Loucy (cell line): Measurements from ENCODE around the gene MMP20.

Source experiments
- EZH2phosphoT487 ChIP-seq: fragments of 200-600 bp; IDR thresholded peaks from 2 replicates; pipeline ENCODE4 v1.6.1; 2018; ENCODE audit warnings: antibody characterized with exemption, mild to moderate bottlenecking, moderate library complexity, borderline replicate concordance
- TF ChIP-seq, protein P1 (sequence below): fragments of 200-600 bp; sonication (generic); conservative IDR thresholded peaks from 2 replicates; pipeline ENCODE4 v1.5.1; 2014; ENCODE audit warnings: mild to moderate bottlenecking, antibody characterized with exemption, low read length

DNA sequence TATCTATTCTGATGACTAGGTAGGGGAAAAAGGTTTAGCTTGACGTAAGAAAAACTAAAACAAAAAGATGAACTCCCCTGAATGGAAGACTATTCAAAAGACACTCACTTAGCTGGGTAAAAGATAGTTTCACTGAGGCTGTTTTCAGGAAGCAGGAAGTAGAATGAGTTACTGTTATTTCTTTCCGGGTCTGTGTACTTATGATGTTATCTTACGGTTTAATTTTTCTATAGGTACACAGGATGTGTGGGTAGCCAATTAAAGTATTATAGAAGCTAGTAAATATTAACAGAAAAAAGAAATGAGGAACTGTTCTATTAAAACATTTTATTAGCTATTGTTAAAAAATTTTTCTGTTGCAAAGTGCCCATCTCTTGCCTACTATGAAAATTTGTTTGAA is 48.8 kb downstream of the MMP20 start:
- TF ChIP-seq, protein P1, sequence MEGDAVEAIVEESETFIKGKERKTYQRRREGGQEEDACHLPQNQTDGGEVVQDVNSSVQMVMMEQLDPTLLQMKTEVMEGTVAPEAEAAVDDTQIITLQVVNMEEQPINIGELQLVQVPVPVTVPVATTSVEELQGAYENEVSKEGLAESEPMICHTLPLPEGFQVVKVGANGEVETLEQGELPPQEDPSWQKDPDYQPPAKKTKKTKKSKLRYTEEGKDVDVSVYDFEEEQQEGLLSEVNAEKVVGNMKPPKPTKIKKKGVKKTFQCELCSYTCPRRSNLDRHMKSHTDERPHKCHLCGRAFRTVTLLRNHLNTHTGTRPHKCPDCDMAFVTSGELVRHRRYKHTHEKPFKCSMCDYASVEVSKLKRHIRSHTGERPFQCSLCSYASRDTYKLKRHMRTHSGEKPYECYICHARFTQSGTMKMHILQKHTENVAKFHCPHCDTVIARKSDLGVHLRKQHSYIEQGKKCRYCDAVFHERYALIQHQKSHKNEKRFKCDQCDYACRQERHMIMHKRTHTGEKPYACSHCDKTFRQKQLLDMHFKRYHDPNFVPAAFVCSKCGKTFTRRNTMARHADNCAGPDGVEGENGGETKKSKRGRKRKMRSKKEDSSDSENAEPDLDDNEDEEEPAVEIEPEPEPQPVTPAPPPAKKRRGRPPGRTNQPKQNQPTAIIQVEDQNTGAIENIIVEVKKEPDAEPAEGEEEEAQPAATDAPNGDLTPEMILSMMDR = no peak
- TF ChIP-seq EZH2phosphoT487 = no peak
